Ovary (tissue), 9 donors: Measurements from ENCODE around the gene PLPP1. TPM values are rescaled to one million over a fixed set of nuclear protein-coding genes. Genes with fewer than 3 reads are reported as not detected.

Source experiments
- DNase-seq, 5 donors: peaks; one replicate each; pipeline ENCODE4 v3.0.0-alpha.2; 2019 to 2020
- H3K27ac ChIP-seq, 2 donors: fragments of 200-600 bp; one replicate each; pipeline versions ENCODE4 v1.5.1 to v1.8.0; 2019 to 2022
- H3K27me3 ChIP-seq: fragments of 200-600 bp; one replicate; pipeline ENCODE4 v1.8.0; 2022
- H3K36me3 ChIP-seq: fragments of 200-600 bp; sonication (generic); one replicate; pipeline ENCODE4 v1.5.1; 2019
- H3K4me1 ChIP-seq: one replicate; pipeline ENCODE4 v1.8.1; 2013; ENCODE audit warnings: mild to moderate bottlenecking, moderate library complexity; ENCODE audit not compliant: insufficient read depth
- H3K4me3 ChIP-seq: fragments of 200-600 bp; sonication (generic); one replicate; pipeline ENCODE4 v1.5.1; 2017
- H3K9me3 ChIP-seq, 2 donors: fragments of 200-600 bp in 1 of 2; sonication (generic) in 1 of 2; one replicate each; pipeline versions ENCODE4 v1.5.1 to v1.8.1; 2013 to 2019; ENCODE audit warnings: mild to moderate bottlenecking in 1 of 2, moderate library complexity in 1 of 2
- EP300 ChIP-seq: sonication (generic); formaldehyde crosslinking; IDR thresholded peaks from one replicate; pipeline ENCODE4 v1.6.1; 2017; ENCODE audit warnings: antibody characterized with exemption
- POLR2A ChIP-seq: fragments of 450-650 bp; IDR thresholded peaks from one replicate; pipeline ENCODE4 v1.6.1; 2017; ENCODE audit warnings: antibody characterized with exemption, mild to moderate bottlenecking, moderate library complexity
- WGBS, 3 donors: extraction: QIAGEN DNeasy Blood & Tissue Kit in 1 of 3; methylation state at CpG; one replicate each; pipeline versions ENCODE4 v1.1.5 to v1.1.7; 2013 to 2017; 5-methylcytosine and 5-hydroxymethylcytosine counted together
- intact Hi-C, 4 donors: fragments of 100-400 bp; cut with DNase I; formaldehyde crosslinking; loops; one replicate each; pipeline versions ENCODE4 v1.11.0 to v1.15.1; 2022 to 2023
- polyA plus RNA-seq, 2 donors: library from polyadenylated mRNA; stranded (reverse); fragments of 200-250 nt in 1 of 2; fragments of 350-450 nt in 1 of 2; fragmentation: Illumina TruSeq in 1 of 2; extraction: RNeasy Lipid Tissue Mini Kit (QIAGEN cat#74804) in 1 of 2; gene quantifications; one replicate each; pipeline ENCODE4 v1.2.3, GENCODE V29; 2013 to 2014
- total RNA-seq, 7 donors: library from RNA; depleted of rRNA in 2 of 7; stranded (reverse); fragments of >200 nt in 2 of 7; fragmentation: NEBNext Ultra II Directional in 3 of 7; extraction: Animal tissue kit (Norgen Biotek cat#: 25700) in 3 of 7; gene quantifications; one replicate each; pipeline versions ENCODE4 v1.1.0 to v1.2.4, GENCODE V29; 2016 to 2023
- TF ChIP-seq, protein P1 (sequence below), 3 donors: fragments of 450-650 bp in 2 of 3; fragments of 200-600 bp in 1 of 3; IDR thresholded peaks; one replicate each; pipeline versions ENCODE4 v1.5.1 to v1.8.0; 2016 to 2022; ENCODE audit warnings: antibody characterized with exemption in 3 of 3, mild to moderate bottlenecking in 1 of 3
- donor health status: DM: no; HTN: no; CAD: no; lungs with moderate emphysema.
- donor health status: DM: no; HTN: no; CAD: no.
- donor health status: Bipolar disorder and iron deficiency.
- donor health status: DM: yes; HTN: yes; CAD: no.
- donor health status: DM: no; HTN: no; CAD: no.
- donor health status: DM: yes; HTN: yes; CAD: no.

PLPP1 gene
- total and polyA plus RNA-seq, 9 donors: 13.5 to 136 (median 34.5) TPM

DNA sequence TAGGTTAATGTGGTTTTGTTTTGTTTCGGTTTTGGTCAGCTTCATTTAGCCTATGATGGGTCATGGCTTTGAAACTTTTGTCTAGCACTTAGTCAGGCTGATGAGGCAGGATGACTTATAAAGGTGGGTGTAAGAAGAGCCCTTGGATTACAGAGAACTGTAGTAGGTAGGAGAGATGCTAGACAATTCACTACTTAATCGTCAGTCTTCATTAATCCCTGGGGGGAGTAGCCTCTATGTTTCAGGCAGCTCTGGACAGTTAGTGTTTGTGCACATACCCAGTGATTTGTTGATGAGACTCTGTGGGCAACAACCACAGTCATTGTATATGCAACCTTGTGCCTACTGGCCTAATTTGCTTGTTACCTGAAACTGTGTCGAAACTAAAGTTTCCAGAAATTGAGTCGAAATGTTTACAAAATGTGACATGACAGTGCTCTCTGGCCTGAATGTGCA lies 113.7 kb downstream of the PLPP1 start:
- WGBS, 3 donors: 85 to 93% (median 90%) methylated on average over 4 of the region's 4 CpGs
- no peak for DNase-seq
- Histone ChIP-seq H3K4me3 (no peak overlapping the region), H3K36me3 (no peaks in the 10 kb centered on the region), H3K27ac (no peak overlapping the region), H3K4me1 (no peaks in the 10 kb centered on the region), H3K27me3 (no peaks in the 10 kb centered on the region), H3K9me3 (no peaks in the 10 kb centered on the region)
- TF ChIP-seq, protein P1, sequence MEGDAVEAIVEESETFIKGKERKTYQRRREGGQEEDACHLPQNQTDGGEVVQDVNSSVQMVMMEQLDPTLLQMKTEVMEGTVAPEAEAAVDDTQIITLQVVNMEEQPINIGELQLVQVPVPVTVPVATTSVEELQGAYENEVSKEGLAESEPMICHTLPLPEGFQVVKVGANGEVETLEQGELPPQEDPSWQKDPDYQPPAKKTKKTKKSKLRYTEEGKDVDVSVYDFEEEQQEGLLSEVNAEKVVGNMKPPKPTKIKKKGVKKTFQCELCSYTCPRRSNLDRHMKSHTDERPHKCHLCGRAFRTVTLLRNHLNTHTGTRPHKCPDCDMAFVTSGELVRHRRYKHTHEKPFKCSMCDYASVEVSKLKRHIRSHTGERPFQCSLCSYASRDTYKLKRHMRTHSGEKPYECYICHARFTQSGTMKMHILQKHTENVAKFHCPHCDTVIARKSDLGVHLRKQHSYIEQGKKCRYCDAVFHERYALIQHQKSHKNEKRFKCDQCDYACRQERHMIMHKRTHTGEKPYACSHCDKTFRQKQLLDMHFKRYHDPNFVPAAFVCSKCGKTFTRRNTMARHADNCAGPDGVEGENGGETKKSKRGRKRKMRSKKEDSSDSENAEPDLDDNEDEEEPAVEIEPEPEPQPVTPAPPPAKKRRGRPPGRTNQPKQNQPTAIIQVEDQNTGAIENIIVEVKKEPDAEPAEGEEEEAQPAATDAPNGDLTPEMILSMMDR (IDR thresholded peaks at IDR 0.05): no peak
- TF ChIP-seq POLR2A (no peak), EP300 (no peak)
- intact Hi-C loops: loop anchor here in 1 of 4 donors (10.0 kb wide), 1 partner anchor 114 kb away; the partner anchor contains the start of gene PLPP1

DNA sequence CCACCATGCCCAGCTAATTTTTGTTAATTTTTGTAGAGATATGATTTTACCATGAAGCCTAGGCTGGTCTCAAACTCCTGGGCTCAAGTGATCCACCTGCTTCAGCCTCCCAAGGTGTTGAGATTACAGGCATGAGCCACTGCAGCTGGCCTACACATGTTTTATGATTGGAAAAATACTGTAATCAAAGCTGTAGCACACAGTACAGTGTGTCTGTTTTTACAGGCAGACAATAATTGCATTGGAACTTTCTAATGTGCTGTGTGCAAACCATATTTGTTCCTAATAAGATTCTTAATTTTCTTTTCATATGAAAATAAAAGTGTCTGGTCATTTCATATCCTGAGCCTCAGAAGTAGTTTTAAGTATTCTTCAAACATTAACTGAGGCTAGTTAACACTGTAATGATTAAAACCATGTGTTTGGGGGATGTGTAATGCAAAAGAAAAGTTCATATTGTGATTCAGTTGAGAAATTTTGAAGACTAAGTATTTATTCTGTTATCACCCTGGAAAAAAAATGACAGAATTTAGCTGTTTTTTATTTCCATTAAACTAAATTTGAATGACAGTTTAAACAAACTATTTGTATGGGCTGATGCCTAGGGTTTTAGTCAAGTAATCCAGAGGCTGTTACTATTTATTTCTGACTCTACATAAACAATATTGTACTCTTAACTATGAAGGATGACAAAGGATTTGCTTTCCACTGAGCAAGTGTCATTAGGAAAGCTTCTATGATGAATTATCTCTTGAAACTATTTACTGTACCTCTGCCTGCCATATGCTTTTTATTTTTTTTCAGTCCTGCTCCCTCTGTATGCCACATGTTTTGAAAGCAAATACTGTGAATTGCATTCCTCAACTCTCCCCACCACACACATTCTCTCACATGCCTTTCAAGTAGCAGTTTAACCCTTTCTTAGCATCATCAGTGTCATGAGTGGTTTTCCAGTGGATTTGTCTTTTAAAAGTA lies 115.5 kb downstream of the PLPP1 start:
- H3K27me3 ChIP-seq: no peaks in the 10 kb centered on the region
- H3K27ac ChIP-seq: no peak overlapping the region
- intact Hi-C loops: no loop called here
- no peak overlapping the region for H3K4me3 ChIP-seq
- no peak for TF ChIP-seq POLR2A
- TF ChIP-seq EP300: no peak
- TF ChIP-seq, protein P1 (IDR thresholded peaks at IDR 0.05): no peak
- H3K4me1 ChIP-seq: no peaks in the 10 kb centered on the region
- no peaks in the 10 kb centered on the region for H3K9me3 ChIP-seq
- no peaks in the 10 kb centered on the region for H3K36me3 ChIP-seq
- DNase-seq: no peak

DNA sequence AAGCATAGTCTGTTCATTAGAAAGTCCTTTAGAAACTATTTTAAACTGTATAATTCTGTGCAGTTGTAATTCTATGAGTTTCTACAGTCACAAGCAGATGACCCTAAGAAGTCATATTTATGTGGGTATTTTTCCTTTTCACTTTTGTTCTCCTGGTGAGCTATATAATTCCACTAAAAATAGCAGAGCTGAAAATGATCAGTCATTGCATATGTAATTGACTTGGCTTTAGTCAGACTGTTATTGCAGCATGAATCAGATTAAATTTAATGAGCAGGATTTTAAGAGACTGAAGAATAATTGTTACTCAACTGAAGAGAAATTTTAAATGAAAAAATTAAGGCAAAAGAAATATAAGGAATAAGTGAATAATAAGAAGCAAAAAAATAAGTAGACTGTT lies 118.5 kb downstream of the PLPP1 start:
- H3K27ac ChIP-seq: no peak overlapping the region
- H3K36me3 ChIP-seq: no peaks in the 10 kb centered on the region
- intact Hi-C loops: no loop called here
- TF ChIP-seq POLR2A (no peak), EP300 (no peak)
- TF ChIP-seq, protein P1 (IDR thresholded peaks at IDR 0.05): no peak
- H3K9me3 ChIP-seq: no peaks in the 10 kb centered on the region
- H3K4me3 ChIP-seq: no peak overlapping the region
- DNase-seq: no peak
- H3K27me3 ChIP-seq: no peaks in the 10 kb centered on the region
- no peaks in the 10 kb centered on the region for H3K4me1 ChIP-seq

DNA sequence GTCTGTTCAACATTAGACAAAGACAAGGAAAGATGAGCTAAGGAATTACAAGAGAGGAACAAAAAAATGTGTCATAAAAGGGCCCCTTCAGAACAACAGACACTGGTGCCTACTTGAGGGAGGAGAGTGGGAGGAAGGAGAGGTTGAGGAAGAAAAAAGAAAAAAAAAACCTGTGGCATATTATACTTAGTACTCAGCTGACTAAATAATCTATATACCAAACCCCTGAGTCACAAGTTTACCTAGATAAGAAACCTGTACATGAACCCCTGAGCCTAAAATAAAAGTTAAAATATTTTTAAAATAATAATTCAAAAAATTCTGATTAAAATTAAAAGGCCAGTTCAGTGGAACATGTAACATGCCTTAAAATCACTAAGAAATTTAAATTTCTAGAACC lies 119.7 kb downstream of the PLPP1 start:
- TF ChIP-seq EP300: no peak
- TF ChIP-seq, protein P1 (IDR thresholded peaks at IDR 0.05): no peak
- TF ChIP-seq POLR2A: no peak
- intact Hi-C loops: no loop called here
- no peak overlapping the region for H3K27ac ChIP-seq

More for the DNA sequence above, 119.7 kb downstream of the PLPP1 start:
- DNase-seq: no peak
- H3K36me3 ChIP-seq: no peaks in the 10 kb centered on the region
- H3K27me3 ChIP-seq: no peaks in the 10 kb centered on the region
- H3K4me3 ChIP-seq: no peak overlapping the region
- no peaks in the 10 kb centered on the region for H3K9me3 ChIP-seq
- H3K4me1 ChIP-seq: no peaks in the 10 kb centered on the region
